GM19372 (cell line): ENCODE measurements around the gene EIF3F.
"Not testable (repeated sequence)": the region's sequence is repeated elsewhere in the genome, so short reads cannot be mapped to it uniquely, and the experiment has no call there.

Experiments
- ATAC-seq: cut with Tn5 transposase; IDR thresholded peaks from one replicate; pipeline ENCODE4 v1.9.1; 2021; ENCODE audit warnings: mild to moderate bottlenecking, low read depth, moderate library complexity; ENCODE audit not compliant: unreplicated experiment

Gene EIF3F

GRCh38 chr11:7983832-7984590 lies 3.1 kb upstream of the EIF3F start:
- ATAC-seq = no peak

GRCh38 chr11:7987560-7987883 lies 385 bp downstream of the EIF3F start:
- ATAC-seq = not testable (repeated sequence)

GRCh38 chr11:7994581-7995278 lies 7.6 kb downstream of the EIF3F start:
- ATAC-seq = no peak

GRCh38 chr11:7999795-8000194 lies 12.7 kb downstream of the EIF3F start:
- no peak for ATAC-seq

- ATAC-seq = no peak
Measured at GRCh38 chr11:8000390-8000789, 13.3 kb downstream of the EIF3F start.

GRCh38 chr11:8002676-8003075 lies 15.5 kb downstream of the EIF3F start:
- no peak for ATAC-seq

GRCh38 chr11:8003187-8003586 lies 16.1 kb downstream of the EIF3F start:
- ATAC-seq = no peak

GRCh38 chr11:8004008-8004407 lies 16.9 kb downstream of the EIF3F start:
- no peak for ATAC-seq

- ATAC-seq = no peak
Measured at GRCh38 chr11:8005556-8005955, 18.4 kb downstream of the EIF3F start.

- peak; percentile 70 for ATAC-seq
Measured at GRCh38 chr11:8006349-8006977, 19.3 kb downstream of the EIF3F start.

- ATAC-seq = no peak
Measured at GRCh38 chr11:8008212-8008611, 21.1 kb downstream of the EIF3F start.

- ATAC-seq = no peak
Measured at GRCh38 chr11:8009856-8010255, 22.7 kb downstream of the EIF3F start.

- ATAC-seq = no peak
Measured at GRCh38 chr11:8011371-8011770, 24.2 kb downstream of the EIF3F start.

GRCh38 chr11:8011981-8012444 lies 24.9 kb downstream of the EIF3F start:
- ATAC-seq = no peak

GRCh38 chr11:8013833-8014232 lies 26.7 kb downstream of the EIF3F start:
- ATAC-seq = no peak

- no peak for ATAC-seq
Measured at GRCh38 chr11:8015753-8016239, 28.7 kb downstream of the EIF3F start.

- ATAC-seq = no peak
Measured at GRCh38 chr11:8016440-8016839, 29.3 kb downstream of the EIF3F start.

- ATAC-seq = no peak
Measured at GRCh38 chr11:8017071-8017470, 29.9 kb downstream of the EIF3F start.

- no peak for ATAC-seq
Measured at GRCh38 chr11:8017894-8018483, 30.9 kb downstream of the EIF3F start.

- ATAC-seq = no peak
Measured at GRCh38 chr11:8018484-8019313, 31.6 kb downstream of the EIF3F start.
